Germinal center (tissue), 1 donor: ENCODE results near the gene SMYD3.
"Not testable (repeated sequence)": the region's sequence is repeated elsewhere in the genome, so short reads cannot be mapped to it uniquely, and the experiment has no call there.

Source experiments
- DNase-seq: peaks from one replicate; pipeline ENCODE4 v3.0.0; 2012; ENCODE audit warnings: mixed read lengths, low spot score

SMYD3 gene

DNA sequence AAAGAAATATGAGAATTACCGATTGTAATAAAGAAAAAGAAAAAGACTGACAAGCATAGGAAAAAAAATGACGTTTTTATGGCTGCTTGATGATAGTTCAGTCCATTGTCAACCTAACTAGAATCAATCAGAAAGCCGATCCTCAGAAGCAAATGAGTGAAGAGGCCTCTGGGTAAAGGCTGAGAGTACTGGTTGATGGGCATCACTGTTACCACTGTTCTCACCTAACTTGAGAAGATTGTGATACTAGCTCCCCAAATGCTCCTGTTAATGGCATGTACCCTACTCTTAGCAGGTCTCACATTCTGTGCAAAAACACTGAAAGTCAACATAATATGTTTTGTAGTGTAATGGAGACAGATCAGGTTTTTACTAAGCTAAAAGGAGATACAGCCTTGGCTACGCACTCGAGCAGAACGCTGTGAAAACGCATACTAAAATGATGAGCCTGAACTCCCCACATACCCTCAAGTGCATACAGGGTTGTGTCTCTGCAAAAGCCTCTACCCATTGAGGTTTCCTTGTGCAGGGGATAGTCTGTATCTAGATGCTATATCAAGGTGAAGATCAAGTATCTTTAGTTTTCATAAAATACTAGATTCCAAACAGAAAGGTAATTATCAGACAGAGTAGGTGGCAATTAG, 554.6 kb downstream of the SMYD3 start:
- no peak for DNase-seq

- no peak for DNase-seq
These were observed 558.3 kb downstream of the SMYD3 start for GRCh38 chr1:245948786-245949185.

GRCh38 chr1:245946905-245947304, 560.2 kb downstream of the SMYD3 start:
- no peak for DNase-seq

DNA sequence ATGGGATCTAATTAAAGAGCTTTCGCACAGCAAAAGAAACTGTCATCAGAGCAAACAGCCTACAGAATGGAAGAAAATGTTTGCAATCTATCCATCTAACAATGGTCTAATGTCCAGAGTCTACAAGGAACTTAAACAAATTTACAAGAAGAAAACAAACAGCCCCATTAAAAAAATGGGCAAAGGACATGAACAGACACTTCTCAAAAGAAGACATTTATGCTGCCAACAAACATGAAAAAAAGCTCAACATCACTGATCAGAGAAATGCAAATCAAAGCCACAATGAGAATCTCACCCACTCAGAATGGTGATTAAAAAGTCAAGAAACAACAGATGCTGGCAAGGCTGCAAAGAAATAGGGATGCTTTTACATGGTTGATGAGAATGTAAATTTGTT, 561.9 kb downstream of the SMYD3 start:
- not testable (repeated sequence) for DNase-seq

GRCh38 chr1:245942856-245943255, 564.2 kb downstream of the SMYD3 start:
- DNase-seq: no peak

GRCh38 chr1:245941771-245942170, 565.3 kb downstream of the SMYD3 start:
- DNase-seq: not testable (repeated sequence)

GRCh38 chr1:245939756-245940345, 567.2 kb downstream of the SMYD3 start:
- no peak for DNase-seq

DNA sequence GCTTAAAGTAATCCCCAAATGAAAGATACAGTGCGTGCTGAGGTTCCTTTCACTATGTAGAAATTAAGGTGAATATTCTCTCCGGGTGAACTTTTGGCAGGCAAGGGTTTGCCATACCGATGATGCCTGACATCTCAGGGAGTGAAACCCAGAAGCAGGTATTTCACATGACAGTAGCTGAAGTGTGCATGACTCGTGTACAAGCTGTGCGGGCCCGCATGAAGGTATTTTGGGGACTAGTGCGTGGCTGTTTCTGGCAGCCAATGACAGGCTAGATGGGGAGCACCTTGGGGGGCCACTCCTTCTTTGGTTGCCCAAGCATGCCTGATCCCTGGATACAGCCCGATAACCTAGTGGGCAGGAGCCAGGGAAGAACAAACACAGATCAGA, 569.0 kb downstream of the SMYD3 start:
- DNase-seq: no peak

DNA sequence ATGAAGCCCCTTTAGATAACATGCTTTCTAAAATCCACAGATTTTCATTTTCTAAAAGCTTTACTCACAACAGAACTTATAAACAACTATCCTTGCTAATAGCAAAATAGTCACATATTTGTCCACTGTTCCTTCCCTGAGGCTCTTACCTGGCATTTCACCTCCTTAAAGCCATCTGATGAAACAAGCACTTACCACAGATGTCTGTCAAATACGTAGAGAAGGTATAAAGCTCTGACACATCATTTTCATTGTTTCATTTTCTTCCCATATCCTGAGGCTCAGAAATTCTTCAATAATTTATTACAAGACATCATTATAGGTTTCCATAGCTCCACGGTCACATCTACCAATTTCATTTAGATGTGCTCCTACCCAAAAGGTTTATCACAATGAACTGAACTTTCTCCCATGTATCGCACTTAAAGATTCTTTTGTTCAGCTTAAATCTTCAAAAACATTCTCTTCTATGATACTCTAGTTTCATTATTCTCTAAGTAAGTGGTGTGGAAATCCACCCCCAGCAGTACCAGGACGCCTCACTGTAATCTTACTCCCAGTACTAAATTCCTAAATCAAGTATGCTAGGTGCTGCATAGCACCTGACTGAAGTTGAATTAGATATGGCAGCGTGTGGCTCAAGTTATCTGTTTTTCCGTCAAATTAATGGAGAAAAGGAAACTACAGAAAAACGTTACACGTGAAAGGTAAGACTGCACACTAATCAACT, 569.6 kb downstream of the SMYD3 start:
- no peak for DNase-seq

DNA sequence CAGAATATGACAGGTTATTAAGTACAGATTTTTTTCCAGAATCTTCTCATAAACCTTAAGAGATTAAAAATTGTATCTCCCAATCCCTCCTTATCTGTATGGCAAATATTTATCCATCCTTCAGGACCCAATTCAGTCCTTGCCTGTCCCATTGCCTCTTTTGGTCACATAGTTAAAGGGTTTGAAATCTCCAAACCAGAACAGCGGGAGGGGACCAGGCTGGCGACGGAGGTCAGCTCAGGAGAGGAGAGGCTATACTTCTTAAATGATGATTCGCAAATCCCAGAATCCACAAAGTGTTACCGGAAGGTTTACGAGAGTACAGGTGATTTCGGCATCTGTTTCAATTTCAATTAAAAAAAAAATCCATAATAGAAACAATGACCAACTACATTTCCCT, 572.7 kb downstream of the SMYD3 start:
- DNase-seq: no peak

DNA sequence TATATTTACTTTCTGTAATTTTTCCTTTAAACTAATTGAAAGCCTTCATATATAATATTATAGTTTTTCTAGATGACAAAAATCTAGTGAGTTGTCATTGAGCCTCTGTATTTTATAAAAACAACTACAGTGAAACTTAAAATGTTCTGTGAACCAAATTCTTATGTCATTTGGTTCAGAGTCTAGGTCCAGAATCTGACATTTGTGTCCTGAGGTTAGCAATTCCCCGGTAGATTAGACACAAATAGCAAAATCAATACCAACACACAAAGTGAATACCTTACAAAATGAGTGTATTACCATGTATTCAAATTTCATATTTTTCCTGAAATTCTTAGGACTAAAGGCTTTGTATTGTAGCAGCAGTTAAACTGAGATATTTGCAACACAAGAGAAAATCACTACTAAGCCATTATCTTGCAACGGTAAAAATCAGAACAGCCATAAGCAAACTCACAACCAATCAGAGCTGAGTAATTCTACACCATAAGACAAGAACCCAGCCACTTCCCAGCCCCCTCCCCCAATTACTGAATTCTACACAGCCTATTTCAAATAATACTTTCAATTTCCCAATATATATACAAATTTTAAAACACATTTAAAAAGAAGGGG, 573.5 kb downstream of the SMYD3 start:
- no peak for DNase-seq

GRCh38 chr1:245932302-245932972, 574.6 kb downstream of the SMYD3 start:
- no peak for DNase-seq

- no peak for DNase-seq
These were observed 575.6 kb downstream of the SMYD3 start for GRCh38 chr1:245931450-245931849.

DNA sequence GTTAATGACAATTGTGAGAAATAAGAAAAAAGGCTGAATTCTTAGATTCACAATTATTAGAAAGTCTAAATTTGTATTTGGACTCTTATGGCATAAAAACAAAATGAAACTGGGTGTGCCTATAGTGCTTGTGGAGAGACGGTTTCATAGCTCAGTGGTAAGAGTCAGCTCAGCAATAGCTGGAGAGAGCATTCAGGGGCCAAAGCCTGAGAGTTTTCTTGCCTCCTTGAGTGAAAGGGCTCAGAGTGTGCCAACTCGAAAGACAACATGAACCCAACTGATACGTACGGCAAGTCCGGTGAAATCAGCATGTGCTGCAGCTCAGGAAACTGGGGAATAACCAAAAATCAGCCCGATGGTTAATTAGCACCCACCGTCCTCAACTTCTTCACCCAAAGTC, 577.9 kb downstream of the SMYD3 start:
- no peak for DNase-seq

DNA sequence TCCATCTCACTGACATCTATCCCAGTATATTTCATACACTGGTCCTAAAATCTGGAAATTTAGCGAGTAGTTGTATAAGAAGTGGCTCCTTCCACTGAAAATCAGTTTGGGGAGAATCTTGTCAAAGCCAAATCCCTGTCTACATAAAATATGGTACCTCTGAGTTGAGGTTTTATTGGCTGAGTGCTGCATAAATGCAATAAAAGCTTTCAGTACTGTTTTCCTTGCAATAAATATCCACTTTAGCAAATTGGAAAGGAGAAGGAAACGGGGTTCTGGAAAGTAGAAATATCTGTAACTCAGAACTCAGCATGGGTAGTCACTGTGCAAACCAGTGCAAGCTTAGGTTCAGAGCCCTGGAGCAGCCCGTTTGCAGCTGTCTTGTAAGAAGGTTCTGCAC, 580.2 kb downstream of the SMYD3 start:
- no peak for DNase-seq

DNA sequence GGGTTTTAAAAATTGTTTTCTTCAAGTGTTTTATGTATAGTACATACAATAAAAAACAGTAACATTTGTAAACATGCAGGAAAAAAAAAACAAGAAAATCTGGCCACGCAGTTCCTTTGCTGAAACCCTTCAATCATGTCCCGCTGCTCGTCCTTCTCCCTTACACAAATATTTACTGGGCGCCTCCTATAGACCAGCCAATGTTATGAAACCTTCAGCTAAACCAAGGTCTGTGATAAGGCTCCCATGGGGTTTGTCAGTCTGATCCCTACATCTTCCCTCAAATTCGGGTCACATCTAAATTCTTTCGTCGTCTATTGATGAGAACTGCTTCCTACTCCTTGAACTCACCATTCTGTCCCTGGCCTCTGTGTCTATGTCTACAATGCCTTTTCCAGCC, 583.9 kb downstream of the SMYD3 start:
- DNase-seq: no peak

DNA sequence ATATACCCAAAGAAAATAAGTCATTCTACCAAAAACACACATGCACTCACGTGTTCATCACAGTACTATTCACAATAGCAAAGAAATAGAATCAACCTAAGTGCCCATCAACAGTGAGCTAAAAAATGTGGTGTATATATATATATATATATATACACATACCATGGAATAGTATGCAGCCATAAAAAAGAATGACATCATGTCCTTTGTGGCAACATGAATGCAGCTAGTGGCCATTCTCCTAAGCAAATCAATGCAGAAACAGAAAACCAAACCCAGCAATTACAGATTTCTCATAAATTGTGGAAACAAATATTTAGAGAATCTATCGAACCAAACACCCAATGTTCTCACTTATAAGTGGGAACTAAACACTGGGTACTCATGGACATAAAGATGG, 585.7 kb downstream of the SMYD3 start:
- DNase-seq: no peak

- DNase-seq: no peak
These were observed 589.7 kb downstream of the SMYD3 start for GRCh38 chr1:245917403-245917802.

DNA sequence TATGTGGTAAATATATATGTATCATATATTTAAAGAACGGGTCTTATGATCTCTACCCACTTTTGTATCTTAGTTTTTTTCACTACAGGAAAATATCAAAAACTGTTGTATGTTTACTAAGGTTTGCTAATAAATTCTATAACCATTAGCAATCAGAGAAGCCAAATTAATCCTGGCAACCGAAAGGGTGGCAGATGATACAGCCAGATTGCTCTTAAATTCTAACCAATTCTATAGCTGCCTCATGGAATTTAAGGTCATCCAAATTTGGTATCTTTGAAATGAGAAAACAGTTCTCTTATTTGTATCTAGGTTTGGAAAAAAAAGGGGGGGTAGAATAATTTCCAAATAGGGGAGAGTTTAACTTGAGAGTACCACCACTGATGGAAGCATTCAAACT, 591.2 kb downstream of the SMYD3 start:
- no peak for DNase-seq

GRCh38 chr1:245915406-245915805, 591.7 kb downstream of the SMYD3 start:
- DNase-seq: no peak

- DNase-seq: no peak
These were observed 598.5 kb downstream of the SMYD3 start for GRCh38 chr1:245908543-245908942.

DNA sequence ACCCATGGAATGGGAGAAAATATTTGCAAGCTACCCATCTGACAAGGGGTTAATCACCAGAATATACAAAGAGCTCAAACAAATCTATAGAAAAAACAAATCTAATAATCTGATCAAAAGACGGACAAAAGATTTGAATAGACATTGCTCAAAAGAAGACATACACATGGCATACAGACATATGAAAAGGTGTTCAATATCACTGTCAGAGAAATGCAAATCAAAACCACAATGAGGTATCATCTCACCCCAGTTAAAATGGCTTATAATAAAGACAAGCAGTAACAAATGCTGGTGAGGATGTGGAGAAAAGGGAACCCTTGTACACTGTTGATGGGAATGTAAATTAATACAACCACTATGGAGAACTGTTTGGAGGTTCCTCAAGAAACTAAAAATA, 600.9 kb downstream of the SMYD3 start:
- no peak for DNase-seq

DNA sequence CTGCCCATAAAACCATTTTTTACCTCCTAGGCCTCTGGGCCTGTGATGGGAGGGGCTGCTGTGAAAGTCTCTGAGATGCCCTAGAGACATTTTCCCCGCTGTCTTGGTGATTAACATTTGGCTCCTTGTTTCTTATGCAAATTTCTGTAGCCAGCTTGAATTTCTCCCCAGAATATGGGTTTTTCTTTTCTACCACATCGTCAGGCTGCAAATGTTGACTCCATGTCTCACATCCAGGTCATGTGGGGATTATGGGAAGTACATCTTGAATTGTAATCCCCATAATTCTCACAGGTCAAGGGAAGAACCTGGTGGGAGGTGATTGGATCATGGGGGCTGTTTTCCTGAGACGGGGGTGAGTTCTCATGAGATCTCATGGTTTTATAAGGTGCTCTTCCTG, 603.2 kb downstream of the SMYD3 start:
- no peak for DNase-seq
